COLO829 (cell line): Measurements from ENCODE around the gene C7orf25.
A peak's percentile ranks its signal among the peaks of the same experiment; 100 is the strongest.
"Not testable (repeated sequence)": the region's sequence is repeated elsewhere in the genome, so short reads cannot be mapped to it uniquely, and the experiment has no call there.

Experiments
- DNase-seq: peaks from one replicate; pipeline ENCODE4 v3.0.0; 2012; ENCODE audit warnings: low spot score

Gene C7orf25

GRCh38 chr7:42929449-42929848 lies 17.6 kb upstream of the C7orf25 start:
- DNase-seq: no peak

- DNase-seq: no peak
These were observed 16.9 kb upstream of the C7orf25 start for GRCh38 chr7:42928754-42929153.

GRCh38 chr7:42926204-42926603 lies 14.3 kb upstream of the C7orf25 start:
- no peak for DNase-seq

- no peak for DNase-seq
These were observed 13.8 kb upstream of the C7orf25 start for GRCh38 chr7:42925630-42926029.

GRCh38 chr7:42924223-42924838 lies 12.5 kb upstream of the C7orf25 start:
- DNase-seq: no peak

GRCh38 chr7:42922017-42922753 lies 10.3 kb upstream of the C7orf25 start:
- no peak for DNase-seq

GRCh38 chr7:42915356-42915755 lies 3.5 kb upstream of the C7orf25 start:
- DNase-seq: peak; percentile 72

GRCh38 chr7:42914421-42915045 lies 2.7 kb upstream of the C7orf25 start:
- DNase-seq: no peak

- DNase-seq: no peak
These were observed 2.1 kb upstream of the C7orf25 start for GRCh38 chr7:42914009-42914408.

- DNase-seq: no peak
These were observed 1.7 kb upstream of the C7orf25 start for GRCh38 chr7:42913591-42913990.

GRCh38 chr7:42910306-42910705 lies 1.6 kb downstream of the C7orf25 start:
- no peak for DNase-seq

GRCh38 chr7:42907316-42907715 lies 4.6 kb downstream of the C7orf25 start:
- no peak for DNase-seq

GRCh38 chr7:42906181-42906580 lies 5.7 kb downstream of the C7orf25 start:
- no peak for DNase-seq

- no peak for DNase-seq
These were observed 9.5 kb downstream of the C7orf25 start for GRCh38 chr7:42902331-42902730.

- no peak for DNase-seq
These were observed 11.0 kb downstream of the C7orf25 start for GRCh38 chr7:42900842-42901241.

GRCh38 chr7:42893346-42894240 lies 18.3 kb downstream of the C7orf25 start:
- DNase-seq: no peak

GRCh38 chr7:42886893-42887505 lies 24.9 kb downstream of the C7orf25 start:
- no peak for DNase-seq

- no peak for DNase-seq
These were observed 25.7 kb downstream of the C7orf25 start for GRCh38 chr7:42886129-42886528.

GRCh38 chr7:42885183-42885582 lies 26.7 kb downstream of the C7orf25 start:
- not testable (repeated sequence) for DNase-seq

GRCh38 chr7:42883950-42884349 lies 27.9 kb downstream of the C7orf25 start:
- no peak for DNase-seq

GRCh38 chr7:42880392-42880791 lies 31.5 kb downstream of the C7orf25 start:
- no peak for DNase-seq

- no peak for DNase-seq
These were observed 33.6 kb downstream of the C7orf25 start for GRCh38 chr7:42878303-42878702.
